HG03139 (cell line): ENCODE results near the gene PRKCA.

Source experiments
- ATAC-seq: cut with Tn5 transposase; IDR thresholded peaks from one replicate; pipeline ENCODE4 v1.9.1; 2021; ENCODE audit not compliant: unreplicated experiment

Gene PRKCA

GRCh38 chr17:66637491-66637890 lies 335.1 kb downstream of the PRKCA start:
- no peak for ATAC-seq

DNA sequence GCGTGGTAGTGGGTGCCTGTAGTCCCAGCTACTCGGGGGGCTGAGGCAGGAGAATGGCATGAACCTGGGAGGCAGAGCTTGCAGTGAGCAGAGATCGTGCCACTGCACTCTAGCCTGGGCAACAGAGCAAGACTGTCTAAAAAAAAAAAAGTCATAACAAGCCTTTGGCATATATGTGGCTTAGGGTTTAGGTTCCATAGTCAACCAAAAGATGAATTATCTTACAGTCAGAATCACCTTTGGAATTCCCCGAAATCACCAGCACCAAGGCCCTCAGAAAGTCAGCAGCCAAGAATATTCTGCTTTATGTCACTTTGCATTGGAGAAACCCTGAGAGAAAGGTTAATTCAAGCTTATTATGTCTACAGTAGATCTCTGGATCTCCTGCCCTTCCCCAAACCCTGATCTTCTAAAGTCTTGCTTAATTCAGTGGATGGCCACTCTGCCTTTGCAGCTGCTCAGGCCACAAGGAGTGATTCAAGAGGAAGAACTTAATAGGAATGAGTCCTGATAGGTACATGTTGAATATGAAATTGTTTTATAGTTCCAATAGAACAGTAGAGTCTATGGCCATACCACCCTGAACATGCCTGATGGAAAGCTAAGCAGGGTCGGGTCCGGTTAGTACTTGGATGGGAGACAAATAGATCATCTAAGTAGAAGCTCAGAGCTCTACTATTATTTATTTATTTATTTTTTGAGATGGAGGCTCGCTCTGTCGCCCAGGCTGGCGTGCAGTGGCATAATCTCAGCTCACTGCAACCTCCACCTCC lies 336.5 kb downstream of the PRKCA start:
- ATAC-seq: no peak

- no peak for ATAC-seq
These were observed 341.6 kb downstream of the PRKCA start for GRCh38 chr17:66643815-66644710.

DNA sequence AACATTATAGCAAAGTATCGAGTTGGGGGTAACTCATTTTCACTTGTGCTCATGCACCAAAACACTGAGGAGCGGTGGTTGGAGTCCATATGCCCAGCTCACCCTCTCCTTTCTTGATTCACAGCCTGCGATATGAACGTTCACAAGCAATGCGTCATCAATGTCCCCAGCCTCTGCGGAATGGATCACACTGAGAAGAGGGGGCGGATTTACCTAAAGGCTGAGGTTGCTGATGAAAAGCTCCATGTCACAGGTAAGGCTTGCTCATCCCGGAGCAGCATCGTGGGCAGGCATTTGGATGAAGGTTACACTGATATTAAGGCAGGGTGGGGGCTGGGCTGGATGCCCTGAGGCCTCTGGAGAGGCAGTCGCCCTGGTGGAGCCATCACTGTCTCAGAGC lies 342.8 kb downstream of the PRKCA start:
- ATAC-seq: no peak

GRCh38 chr17:66647391-66647983 lies 345.1 kb downstream of the PRKCA start:
- no peak for ATAC-seq

GRCh38 chr17:66649818-66650543 lies 347.6 kb downstream of the PRKCA start:
- ATAC-seq: no peak

DNA sequence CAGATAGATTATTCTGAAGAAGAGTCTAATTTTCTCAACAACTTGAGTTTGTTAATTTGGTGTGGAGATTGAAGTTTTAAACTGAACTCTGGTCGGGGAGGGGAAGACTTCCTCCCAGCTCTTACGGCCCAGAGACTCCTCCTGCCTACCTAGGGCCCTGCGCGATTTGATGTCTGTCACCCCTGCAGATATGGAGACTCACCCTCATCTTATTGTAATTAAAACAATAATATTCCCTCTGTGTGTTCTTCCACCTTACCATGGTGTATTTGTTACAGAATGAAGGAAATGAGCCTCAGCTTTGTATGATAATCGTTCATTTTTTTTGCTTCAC lies 348.1 kb downstream of the PRKCA start:
- no peak for ATAC-seq

- no peak for ATAC-seq
These were observed 350.6 kb downstream of the PRKCA start for GRCh38 chr17:66652840-66653507.

- ATAC-seq: no peak
These were observed 351.8 kb downstream of the PRKCA start for GRCh38 chr17:66654106-66654740.

DNA sequence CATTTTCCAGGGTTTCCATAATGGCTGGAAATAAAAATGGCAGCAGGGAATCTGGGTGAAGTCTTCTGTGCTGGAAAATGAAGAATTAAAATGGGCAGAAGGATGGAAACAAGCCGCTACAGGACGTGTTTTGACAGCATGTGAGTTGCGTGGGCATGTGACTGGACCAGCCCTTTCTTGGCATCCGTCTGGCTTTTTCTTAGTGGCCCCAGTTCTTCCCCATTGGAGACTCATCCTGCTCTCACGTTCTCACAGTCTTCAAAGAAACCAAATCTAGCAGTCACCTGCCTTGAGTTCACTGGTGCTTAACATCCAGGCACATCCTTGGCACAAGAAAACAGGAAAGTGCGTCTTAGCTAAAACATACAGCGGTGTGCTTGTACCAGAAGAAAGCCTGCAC lies 352.4 kb downstream of the PRKCA start:
- no peak for ATAC-seq

DNA sequence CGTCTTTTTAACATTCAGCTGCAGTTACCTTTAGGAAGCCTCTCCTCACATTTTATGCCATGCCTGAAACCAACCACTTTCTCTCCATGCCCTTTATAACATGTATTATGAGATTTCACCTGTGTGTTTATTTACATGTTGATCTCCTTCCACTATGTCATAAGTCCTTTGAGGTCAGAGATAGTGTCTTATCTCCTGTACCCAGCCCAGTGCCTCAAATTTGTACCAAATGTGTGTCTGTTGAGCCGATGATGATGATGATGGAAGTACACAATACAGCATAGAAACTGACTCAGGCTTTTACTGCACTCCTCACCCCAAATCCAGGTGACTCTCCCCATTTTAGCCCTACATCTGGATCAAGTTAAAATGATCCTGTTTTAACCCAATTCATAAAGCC lies 353.0 kb downstream of the PRKCA start:
- ATAC-seq: no peak

DNA sequence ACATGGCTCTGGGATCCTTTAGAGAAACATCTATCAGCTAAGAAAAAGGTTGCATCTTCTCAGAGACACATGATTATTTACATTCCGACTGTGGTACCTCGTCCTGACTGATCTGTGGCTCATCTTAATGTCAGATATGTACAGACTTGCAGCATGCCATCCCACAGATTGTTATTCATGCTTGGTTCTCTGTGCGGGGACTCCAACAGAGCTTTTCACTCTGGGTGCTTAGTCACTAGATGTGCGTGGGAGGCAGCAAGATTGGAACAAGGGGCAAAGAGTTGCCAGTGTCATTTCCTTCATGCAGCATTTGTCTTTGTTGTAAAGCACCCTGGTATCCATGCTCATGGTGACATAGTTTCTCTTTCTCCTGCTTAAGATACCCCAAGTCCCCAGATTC lies 353.4 kb downstream of the PRKCA start:
- no peak for ATAC-seq

DNA sequence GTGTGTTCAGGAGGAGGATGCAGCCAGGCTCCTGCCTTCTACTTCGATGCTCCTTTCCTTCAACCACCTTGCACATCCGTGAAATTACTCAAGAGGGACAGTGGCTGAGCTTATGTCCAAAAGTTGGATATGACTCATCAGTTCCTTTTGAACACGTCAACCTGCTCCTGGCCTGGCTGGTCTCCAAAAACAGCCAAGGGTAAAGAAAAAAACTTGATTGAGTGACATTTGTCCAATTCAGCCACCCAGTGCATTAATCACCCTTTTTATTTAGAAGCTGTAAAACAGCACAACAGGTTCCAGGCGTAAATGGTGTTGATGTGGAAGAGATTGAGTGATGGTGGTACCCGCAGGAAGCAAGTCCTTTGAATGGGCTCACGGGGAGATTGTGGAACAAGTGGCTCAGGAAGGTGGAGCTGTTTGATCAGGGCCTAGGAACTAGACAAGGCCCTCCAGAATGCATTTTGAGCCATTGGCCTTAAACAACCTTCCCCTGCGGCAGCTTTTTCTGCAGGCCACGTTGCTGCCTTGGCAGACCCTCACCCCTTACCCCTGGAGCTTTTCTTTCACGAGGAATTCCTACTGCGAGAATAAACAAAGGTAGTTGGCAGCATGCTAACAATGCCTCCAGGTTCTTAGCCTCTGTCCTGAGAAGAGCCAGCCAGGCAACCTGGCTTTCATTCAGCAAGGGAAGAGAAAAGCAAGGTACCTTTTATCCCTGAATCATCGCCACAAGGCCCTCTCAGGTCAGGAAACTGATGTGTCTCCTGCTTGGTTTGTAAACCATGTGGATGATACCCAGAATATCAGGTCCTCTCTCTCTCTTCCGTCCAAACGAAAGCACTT lies 359.2 kb downstream of the PRKCA start:
- ATAC-seq: no peak

DNA sequence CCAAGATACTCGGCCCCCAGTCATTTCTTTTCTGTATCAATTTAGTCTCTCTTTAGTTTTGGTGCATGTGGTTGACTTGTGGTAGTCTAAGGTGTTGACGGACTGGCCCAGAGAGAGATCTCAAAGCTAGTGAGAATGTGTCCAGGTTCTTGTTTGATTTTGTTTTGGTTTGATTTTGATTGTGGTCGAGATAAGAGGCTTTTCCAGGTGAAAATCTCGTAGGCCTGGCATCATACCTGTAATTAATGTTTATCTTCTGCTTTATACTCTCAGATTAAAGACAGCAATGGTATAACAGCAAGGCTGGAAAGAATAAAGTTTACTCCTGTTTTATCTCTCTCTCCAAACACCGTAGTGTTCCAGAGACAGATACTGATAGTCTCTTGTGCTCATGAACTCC lies 360.1 kb downstream of the PRKCA start:
- ATAC-seq: no peak

GRCh38 chr17:66663041-66663606 lies 360.7 kb downstream of the PRKCA start:
- no peak for ATAC-seq

DNA sequence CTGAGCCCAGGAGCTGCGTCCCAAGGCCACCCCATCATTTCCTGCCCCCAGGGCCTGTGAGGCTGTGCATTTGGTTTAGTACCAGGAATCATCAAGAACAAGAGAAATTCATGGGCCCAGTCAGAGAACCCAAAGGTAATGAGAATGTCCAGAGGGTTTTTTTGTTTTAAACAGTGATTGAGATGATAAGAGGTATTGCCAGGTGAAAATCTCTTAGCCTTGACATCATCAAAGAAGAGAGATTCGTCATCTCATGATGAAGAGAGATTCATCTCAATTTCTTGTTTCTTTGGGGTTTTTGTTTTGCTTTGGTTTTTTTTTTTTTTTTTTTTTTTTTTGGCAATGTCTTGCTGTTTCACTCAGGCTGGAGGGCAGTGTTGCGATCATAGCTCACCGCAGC lies 361.9 kb downstream of the PRKCA start:
- no peak for ATAC-seq

DNA sequence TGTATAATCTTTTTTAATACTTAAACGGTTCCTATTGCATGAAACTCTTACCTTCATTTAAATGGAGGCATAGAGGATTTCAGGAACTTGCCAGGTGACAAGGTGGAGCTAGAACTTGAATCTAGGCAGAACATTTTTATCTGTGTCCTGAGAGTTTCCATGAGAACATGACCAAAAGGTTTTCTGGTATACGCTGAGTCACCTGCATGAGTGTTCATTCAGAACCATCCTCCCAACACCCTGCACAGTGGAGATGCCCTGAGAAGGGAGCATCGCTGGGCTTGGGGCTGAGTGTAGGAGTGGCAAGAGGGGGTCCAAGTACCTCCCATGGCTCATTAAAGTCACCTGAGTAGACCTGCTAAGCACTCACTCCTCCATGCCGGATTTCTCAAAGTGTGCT lies 362.8 kb downstream of the PRKCA start:
- ATAC-seq: no peak

DNA sequence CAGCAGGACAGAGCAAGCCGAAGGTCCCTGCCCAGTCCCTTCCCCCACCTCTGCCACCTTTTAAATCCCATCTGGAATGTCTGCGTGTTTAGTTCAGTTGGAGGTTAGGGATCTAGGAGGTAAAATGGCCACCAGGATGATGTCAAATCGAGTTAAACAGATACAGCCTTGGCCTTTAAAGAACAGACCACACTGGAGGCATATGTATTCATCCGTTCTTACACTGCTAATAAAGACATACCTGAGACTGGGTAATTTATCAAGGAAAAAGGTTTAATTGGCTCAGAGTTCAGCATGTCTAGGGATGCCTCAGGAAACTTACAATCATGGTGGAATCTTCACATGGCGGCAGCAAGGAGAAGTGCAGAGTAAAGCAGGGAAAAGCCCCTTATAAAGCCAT lies 364.7 kb downstream of the PRKCA start:
- no peak for ATAC-seq

- ATAC-seq: no peak
These were observed 365.1 kb downstream of the PRKCA start for GRCh38 chr17:66667491-66668030.
